GM12891 (cell line): ENCODE results near the gene MPC1.

Experiments
- POLR2A ChIP-seq: IDR thresholded peaks from 2 replicates; pipeline ENCODE4 v1.6.1; 2011; ENCODE audit warnings: low read depth, low read length, control low read depth
- POLR2AphosphoS5 ChIP-seq: IDR thresholded peaks from 2 replicates; pipeline ENCODE4 v1.6.1; 2011; ENCODE audit warnings: low read depth, low read length, control low read depth
- SPI1 ChIP-seq: IDR thresholded peaks from 2 replicates; pipeline ENCODE4 v1.6.1; 2011; ENCODE audit warnings: low read depth, low read length, control low read depth
- TAF1 ChIP-seq: IDR thresholded peaks from 2 replicates; pipeline ENCODE4 v1.6.1; 2011; ENCODE audit warnings: low read depth, low read length, control low read depth

- no peak for TF ChIP-seq TAF1
- no peak for TF ChIP-seq POLR2A
- TF ChIP-seq POLR2AphosphoS5, result no peak
- no peak for TF ChIP-seq SPI1
Measured at GRCh38 chr6:166423051-166423745, 40.5 kb upstream of the MPC1 start.
